Hepatocyte (in vitro differentiated cells): ENCODE data around the gene PRKACA. TPM values are rescaled to one million over a fixed set of nuclear protein-coding genes. Genes with fewer than 3 reads are reported as not detected.

ENCODE experiments used
- DNase-seq: peaks from one replicate; pipeline ENCODE4 v3.0.0-alpha.2; 2016; ENCODE audit warnings: low spot score
- H2AFZ ChIP-seq: fragments of 200-600 bp; sonication (generic); 2 replicates; pipeline ENCODE4 v1.6.0; 2016; ENCODE audit warnings: antibody characterized with exemption, mild to moderate bottlenecking
- H3K27ac ChIP-seq: fragments of 200-600 bp; sonication (generic); 2 replicates; pipeline ENCODE4 v1.5.1; 2016; ENCODE audit warnings: mild to moderate bottlenecking
- H3K27me3 ChIP-seq: fragments of 200-600 bp; sonication (generic); 2 replicates; pipeline ENCODE4 v1.6.1; 2016
- H3K36me3 ChIP-seq: fragments of 200-600 bp; sonication (generic); replicated peaks from 2 replicates; pipeline ENCODE4 v1.5.1; 2016; ENCODE audit warnings: low read depth; ENCODE audit not compliant: insufficient read depth
- H3K4me1 ChIP-seq: fragments of 200-600 bp; sonication (generic); 2 replicates; pipeline ENCODE4 v1.5.1; 2016; ENCODE audit warnings: mild to moderate bottlenecking, moderate library complexity; ENCODE audit not compliant: insufficient read depth
- H3K4me2 ChIP-seq: fragments of 200-600 bp; sonication (generic); 2 replicates; pipeline ENCODE4 v1.6.0; 2016
- H3K4me3 ChIP-seq: fragments of 200-600 bp; sonication (generic); 2 replicates; pipeline ENCODE4 v1.5.1; 2016; ENCODE audit warnings: mild to moderate bottlenecking
- H3K79me2 ChIP-seq: fragments of 200-600 bp; sonication (generic); 2 replicates; pipeline ENCODE4 v1.6.0; 2017; ENCODE audit warnings: mild to moderate bottlenecking
- H3K9me2 ChIP-seq: fragments of 200-600 bp; sonication (generic); replicated peaks from 2 replicates; pipeline ENCODE4 v1.6.0; 2017; ENCODE audit warnings: mild to moderate bottlenecking; ENCODE audit not compliant: insufficient read depth
- H3K9me3 ChIP-seq: fragments of 200-600 bp; sonication (generic); 2 replicates; pipeline ENCODE4 v1.5.1; 2016; ENCODE audit warnings: low read depth, mild to moderate bottlenecking
- H4K20me1 ChIP-seq: fragments of 200-600 bp; sonication (generic); 2 replicates; pipeline ENCODE4 v1.6.0; 2016; ENCODE audit warnings: mild to moderate bottlenecking; ENCODE audit not compliant: insufficient read depth, poor library complexity, severe bottlenecking
- CTCF ChIP-seq: fragments of 200-600 bp; sonication (generic); IDR thresholded peaks from 2 replicates; pipeline ENCODE4 v1.5.1; 2016; ENCODE audit warnings: antibody characterized with exemption, mild to moderate bottlenecking; ENCODE audit not compliant: poor library complexity
- EZH2 ChIP-seq: fragments of 200-600 bp; sonication (generic); IDR thresholded peaks from 2 replicates; pipeline ENCODE4 v1.6.1; 2016; ENCODE audit warnings: antibody characterized with exemption, mild to moderate bottlenecking, borderline replicate concordance
- EZH2phosphoT487 ChIP-seq: fragments of 200-600 bp; sonication (generic); IDR thresholded peaks from one replicate; pipeline ENCODE4 v1.6.1; 2018; ENCODE audit warnings: antibody characterized with exemption, mild to moderate bottlenecking, low read depth, moderate library complexity; ENCODE audit not compliant: unreplicated experiment, severe bottlenecking
- WGBS: methylation state at CpG from one replicate; pipeline ENCODE4 v1.1.6; 2016; ENCODE audit warnings: low lambda C conversion rate; ENCODE audit errors: missing lambda C conversion rate; 5-methylcytosine and 5-hydroxymethylcytosine counted together
- polyA plus RNA-seq: library from polyadenylated mRNA; unstranded; fragments of >200 nt; fragmentation: Nextera tagmentation; extraction: Ambion mirVana; gene quantifications from 2 replicates; pipeline ENCODE4 v1.2.1, GENCODE V29; 2016
- total RNA-seq: library from RNA; depleted of rRNA; stranded (reverse); fragments of >200 nt; gene quantifications from 2 replicates; pipeline ENCODE4 v1.2.3, GENCODE V29; 2014

The PRKACA gene
- total and polyA plus RNA-seq, 2 experiments from 2014 or later = 13.4 to 41.5 TPM

DNA sequence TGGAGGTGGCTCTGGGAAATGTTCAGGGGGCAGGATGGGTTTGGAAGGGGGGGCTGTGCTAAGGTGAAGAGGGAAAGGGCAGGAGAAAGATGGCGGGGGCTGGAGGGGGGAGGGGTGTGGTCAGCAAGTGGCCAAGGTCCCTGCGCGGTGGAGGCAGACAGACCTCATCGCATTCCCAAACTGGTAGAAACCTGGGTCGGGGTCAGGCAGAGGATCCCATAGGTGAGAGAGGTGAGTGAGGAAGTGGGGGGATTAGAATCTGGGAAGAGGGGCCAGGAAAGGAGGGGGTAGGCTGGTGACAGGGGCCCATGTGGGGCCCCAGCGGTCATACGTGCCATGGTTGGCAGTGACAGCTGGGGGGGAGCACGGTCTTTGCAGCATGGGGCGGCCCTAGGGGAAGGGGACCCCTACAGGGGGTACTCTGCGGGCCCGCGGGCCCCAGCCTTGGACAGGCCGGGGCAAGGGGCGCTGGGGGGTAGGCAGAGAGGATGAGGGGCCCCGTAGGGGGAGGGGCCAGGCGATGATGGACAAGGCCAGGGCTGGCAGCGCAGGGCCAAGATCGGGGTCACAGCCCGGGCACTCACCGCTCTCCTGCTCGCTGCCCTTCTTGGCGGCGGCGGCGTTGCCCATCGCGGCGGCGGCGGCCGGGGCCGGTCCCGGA, 514 bp downstream of the PRKACA start:
- Histone ChIP-seq H3K27ac (peak overlapping the region; percentile 32), H2AFZ (no peak overlapping the region), H3K36me3 (no peaks in the 10 kb centered on the region), H3K9me3 (no peaks in the 10 kb centered on the region), H3K4me1 (peaks cover 22% of the 10 kb centered on the region), H3K79me2 (peaks cover 48% of the 10 kb centered on the region), H3K4me3 (peak overlapping the region; percentile 96), H3K27me3 (no peaks in the 10 kb centered on the region), H4K20me1 (peaks cover 5% of the 10 kb centered on the region), H3K4me2 (peak overlapping the region; percentile 98), H3K9me2 (no peaks in the 10 kb centered on the region)
- DNase-seq = peak; percentile 42
- WGBS = 2% methylated on average over 10 of the region's 33 CpGs
- TF ChIP-seq CTCF (no peak), EZH2 (no peak), EZH2phosphoT487 (no peak)

DNA sequence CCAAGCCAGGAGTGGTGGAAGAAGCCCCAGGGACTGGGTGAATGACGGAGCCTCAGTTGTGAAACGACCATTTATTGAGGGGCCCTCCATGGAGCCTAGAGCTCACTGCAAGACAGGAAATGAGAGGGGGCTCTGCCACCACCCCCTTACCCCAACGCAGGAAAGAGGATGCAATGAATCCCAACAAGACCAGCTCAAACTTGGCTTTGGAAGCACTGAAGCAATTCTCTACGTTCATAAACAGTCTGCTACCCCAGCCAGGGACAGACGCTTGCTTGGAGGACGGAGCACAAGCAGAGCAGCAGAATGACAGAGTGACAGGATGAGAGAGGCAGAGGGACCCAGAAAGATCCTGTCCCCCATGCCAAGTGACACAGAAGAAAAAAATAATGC, 1.0 kb downstream of the PRKACA start:
- Histone ChIP-seq H3K27me3 (no peaks in the 10 kb centered on the region), H3K9me2 (no peaks in the 10 kb centered on the region), H3K27ac (no peak overlapping the region), H3K79me2 (peaks cover 51% of the 10 kb centered on the region), H2AFZ (no peak overlapping the region), H3K4me1 (peaks cover 22% of the 10 kb centered on the region), H3K4me3 (peak overlapping the region; percentile 96), H3K36me3 (no peaks in the 10 kb centered on the region), H4K20me1 (peaks cover 5% of the 10 kb centered on the region), H3K9me3 (no peaks in the 10 kb centered on the region), H3K4me2 (peak overlapping the region; percentile 98)
- TF ChIP-seq EZH2phosphoT487 (no peak), CTCF (no peak)
- DNase-seq = no peak
- WGBS = 10% methylated on average over 6 of the region's 6 CpGs

DNA sequence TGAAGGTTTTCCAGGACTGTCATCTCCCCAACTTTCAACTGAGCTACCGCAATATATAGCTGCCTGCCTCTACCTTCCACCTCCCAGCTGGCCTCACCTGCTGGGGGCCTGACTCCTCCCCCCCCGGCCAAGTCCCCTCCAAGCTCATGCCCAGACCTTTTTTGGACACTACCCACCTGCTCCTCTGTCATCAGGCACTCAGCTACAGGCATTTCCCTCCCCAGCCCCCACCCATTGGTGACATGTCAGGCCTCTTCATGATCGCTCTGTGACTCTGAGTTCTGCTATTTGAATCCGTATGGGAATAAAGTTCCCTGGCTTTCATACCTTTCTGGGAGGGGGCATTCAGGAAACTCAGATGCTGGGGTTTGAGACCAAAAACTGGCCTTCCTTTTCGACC, 1.8 kb downstream of the PRKACA start:
- peaks cover 5% of the 10 kb centered on the region for H4K20me1 ChIP-seq
- no peaks in the 10 kb centered on the region for H3K36me3 ChIP-seq
- WGBS = 83% methylated on average over 5 of the region's 5 CpGs
- no peaks in the 10 kb centered on the region for H3K9me3 ChIP-seq
- peaks cover 22% of the 10 kb centered on the region for H3K4me1 ChIP-seq
- H3K27me3 ChIP-seq = no peaks in the 10 kb centered on the region
- H2AFZ ChIP-seq = no peak overlapping the region
- peaks cover 52% of the 10 kb centered on the region for H3K79me2 ChIP-seq
- H3K9me2 ChIP-seq = no peaks in the 10 kb centered on the region
- H3K27ac ChIP-seq = no peak overlapping the region
- no peak overlapping the region for H3K4me3 ChIP-seq
- no peak for DNase-seq
- TF ChIP-seq CTCF (no peak), EZH2 (no peak), EZH2phosphoT487 (no peak)
- peak overlapping the region; percentile 98 for H3K4me2 ChIP-seq

DNA sequence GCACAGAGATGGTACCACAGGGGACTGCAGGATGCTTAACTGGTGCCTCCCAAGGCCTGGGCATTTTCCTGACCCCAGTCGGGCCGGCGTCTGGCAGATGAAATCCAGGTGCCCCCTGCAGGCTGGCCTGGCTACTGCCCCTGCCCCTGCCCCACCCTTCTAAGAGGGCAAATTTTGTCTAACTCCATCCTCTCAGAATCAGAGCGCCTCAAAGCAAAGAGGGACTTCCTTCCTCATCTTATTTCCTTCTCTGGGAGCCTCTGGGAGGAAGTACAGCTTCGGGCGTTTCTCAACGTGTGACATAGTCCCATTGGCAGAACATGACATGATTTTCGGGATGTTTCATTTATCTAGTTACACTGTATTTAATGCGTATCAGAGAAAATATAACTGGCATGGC, 2.7 kb downstream of the PRKACA start:
- H3K9me3 ChIP-seq = no peaks in the 10 kb centered on the region
- H3K27ac ChIP-seq = no peak overlapping the region
- peaks cover 55% of the 10 kb centered on the region for H3K79me2 ChIP-seq

More for the DNA sequence above, 2.7 kb downstream of the PRKACA start:
- Histone ChIP-seq H3K4me2 (no peak overlapping the region), H3K4me1 (peaks cover 22% of the 10 kb centered on the region), H4K20me1 (peaks cover 5% of the 10 kb centered on the region), H3K27me3 (no peaks in the 10 kb centered on the region), H3K4me3 (no peak overlapping the region), H3K36me3 (no peaks in the 10 kb centered on the region), H2AFZ (no peak overlapping the region), H3K9me2 (no peaks in the 10 kb centered on the region)
- no peak for DNase-seq
- 62% methylated on average over 9 of the region's 9 CpGs for WGBS
- TF ChIP-seq EZH2 = no peak
- TF ChIP-seq CTCF = peak; percentile 37
- TF ChIP-seq EZH2phosphoT487 = no peak
